ENCODE results near the gene CTDSPL2.

CTDSPL2 gene

DNA sequence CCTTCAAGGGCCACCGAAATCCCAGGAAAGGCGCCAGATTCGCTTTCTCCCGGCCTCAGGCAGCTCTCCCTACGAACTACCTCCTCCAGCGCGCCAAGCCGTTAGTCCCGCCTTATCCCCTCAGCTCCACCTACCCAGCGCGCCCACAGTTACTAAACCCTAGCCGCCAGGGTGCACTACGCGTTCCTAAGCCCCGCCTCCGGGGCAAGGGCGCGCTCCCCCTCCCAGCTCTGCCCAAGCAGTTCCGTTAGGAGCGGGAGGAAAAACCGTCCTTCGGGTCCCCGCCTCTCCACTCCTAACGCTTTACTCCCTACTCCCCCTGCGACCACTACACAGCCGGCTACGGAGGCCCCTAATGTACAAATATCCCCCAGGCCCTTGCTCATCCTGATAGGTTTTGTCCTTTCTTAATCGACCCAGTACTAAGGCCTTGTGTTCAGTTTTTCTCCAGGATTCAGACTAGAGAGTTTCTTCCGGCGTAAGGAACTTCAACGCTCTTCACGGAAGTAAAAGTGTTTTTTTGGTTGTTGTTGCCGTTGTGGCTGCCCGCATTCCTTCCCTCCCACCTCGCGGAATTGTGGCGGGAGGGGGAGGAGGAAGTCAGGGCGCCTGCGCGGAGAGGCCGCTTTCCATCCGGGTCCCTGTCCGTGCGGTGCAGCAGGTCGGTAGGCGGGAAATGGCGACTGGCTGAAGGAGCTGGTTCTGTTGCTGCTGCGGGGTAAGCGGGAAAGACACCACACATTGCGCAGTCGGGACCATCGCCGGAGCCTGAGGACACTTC lies at the start of gene CTDSPL2:
Gene CTDSPL2, plus strand, starts transcription at position 655 of the 781 bp plus-strand sequence. CDS start 31,386 bp downstream, outside the sequence.
- peak; percentile 99 for DNase-seq (ENCODE audit: low read depth)
- H3K4me3 ChIP-seq (ENCODE audit: low read depth, low read length) = peak within 1 kb of the TSS; percentile 95
- TF ChIP-seq POLR2A (IDR thresholded peaks at IDR 0.05; ENCODE audit: extremely low read depth, insufficient read length) (peak; percentile 93), MYC (IDR thresholded peaks at IDR 0.05; ENCODE audit: low read depth, low read length) (no peak; the same call in 1 of the 2 replicates)
- TF ChIP-seq, protein P1, sequence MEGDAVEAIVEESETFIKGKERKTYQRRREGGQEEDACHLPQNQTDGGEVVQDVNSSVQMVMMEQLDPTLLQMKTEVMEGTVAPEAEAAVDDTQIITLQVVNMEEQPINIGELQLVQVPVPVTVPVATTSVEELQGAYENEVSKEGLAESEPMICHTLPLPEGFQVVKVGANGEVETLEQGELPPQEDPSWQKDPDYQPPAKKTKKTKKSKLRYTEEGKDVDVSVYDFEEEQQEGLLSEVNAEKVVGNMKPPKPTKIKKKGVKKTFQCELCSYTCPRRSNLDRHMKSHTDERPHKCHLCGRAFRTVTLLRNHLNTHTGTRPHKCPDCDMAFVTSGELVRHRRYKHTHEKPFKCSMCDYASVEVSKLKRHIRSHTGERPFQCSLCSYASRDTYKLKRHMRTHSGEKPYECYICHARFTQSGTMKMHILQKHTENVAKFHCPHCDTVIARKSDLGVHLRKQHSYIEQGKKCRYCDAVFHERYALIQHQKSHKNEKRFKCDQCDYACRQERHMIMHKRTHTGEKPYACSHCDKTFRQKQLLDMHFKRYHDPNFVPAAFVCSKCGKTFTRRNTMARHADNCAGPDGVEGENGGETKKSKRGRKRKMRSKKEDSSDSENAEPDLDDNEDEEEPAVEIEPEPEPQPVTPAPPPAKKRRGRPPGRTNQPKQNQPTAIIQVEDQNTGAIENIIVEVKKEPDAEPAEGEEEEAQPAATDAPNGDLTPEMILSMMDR (IDR thresholded peaks at IDR 0.05; ENCODE audit: low read depth, low read length) = peak; percentile 6
- TF ChIP-seq, protein P2, sequence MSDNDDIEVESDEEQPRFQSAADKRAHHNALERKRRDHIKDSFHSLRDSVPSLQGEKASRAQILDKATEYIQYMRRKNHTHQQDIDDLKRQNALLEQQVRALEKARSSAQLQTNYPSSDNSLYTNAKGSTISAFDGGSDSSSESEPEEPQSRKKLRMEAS (IDR thresholded peaks at IDR 0.05; ENCODE audit: low read depth, low read length) = peak; percentile 73

DNA sequence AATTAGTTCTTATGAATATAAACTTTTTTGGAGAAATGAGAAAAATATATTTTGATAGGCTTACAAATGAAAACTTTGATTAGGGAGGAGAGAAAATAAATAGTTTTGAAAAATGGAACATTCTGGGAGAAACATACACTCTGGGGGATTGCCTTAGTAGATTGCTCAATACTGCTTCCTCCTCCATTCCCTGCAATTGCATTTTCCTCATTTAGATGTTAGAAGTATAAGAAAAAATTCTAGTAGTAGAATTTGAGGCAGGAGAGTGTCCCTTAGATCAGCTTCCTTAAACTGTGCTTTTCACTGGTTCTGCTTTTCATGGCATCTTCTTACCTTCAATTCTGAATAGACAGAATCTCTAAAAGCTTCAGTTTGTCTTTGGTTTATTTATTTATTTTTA lies 46.2 kb upstream of the CTDSPL2 start:
- no peak overlapping the region for H3K4me3 ChIP-seq (ENCODE audit: low read depth, low read length)
- DNase-seq (ENCODE audit: low read depth) = peak; percentile 41
- TF ChIP-seq, protein P2 (IDR thresholded peaks at IDR 0.05; ENCODE audit: low read depth, low read length) = no peak
- TF ChIP-seq, protein P1 (IDR thresholded peaks at IDR 0.05; ENCODE audit: low read depth, low read length) = no peak
- TF ChIP-seq POLR2A (IDR thresholded peaks at IDR 0.05; ENCODE audit: extremely low read depth, insufficient read length) (no peak), MYC (IDR thresholded peaks at IDR 0.05; ENCODE audit: low read depth, low read length) (no peak)

DNA sequence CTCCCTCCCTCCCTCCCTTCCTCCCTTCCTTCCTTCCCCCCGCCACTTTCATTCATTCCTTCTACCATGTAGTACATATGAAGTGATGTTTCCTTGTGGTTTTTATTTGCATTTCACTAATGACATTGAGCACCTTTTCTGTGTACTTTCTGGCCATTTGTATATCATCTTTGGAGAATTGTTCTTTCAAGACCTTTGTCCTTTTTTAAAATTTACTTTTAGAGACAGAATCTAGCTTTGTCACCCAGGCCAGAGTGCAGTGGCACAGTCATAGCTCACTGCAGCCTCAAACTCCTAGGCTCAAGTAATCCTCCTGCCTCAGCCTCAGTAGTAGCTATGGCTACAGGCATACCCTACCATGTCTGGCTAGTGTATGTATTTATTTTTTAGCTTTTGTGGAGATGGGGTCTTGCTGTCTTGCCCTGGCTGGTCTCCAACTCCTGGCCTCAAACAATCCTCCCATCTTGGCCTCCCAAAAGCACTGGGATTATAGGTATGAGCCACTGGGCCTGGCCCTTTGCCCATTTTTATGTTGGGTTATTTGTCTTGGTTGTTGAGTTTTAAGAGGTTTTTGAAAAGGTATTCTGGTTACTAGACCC lies 42.0 kb upstream of the CTDSPL2 start:
- no peak overlapping the region for H3K4me3 ChIP-seq (ENCODE audit: low read depth, low read length)
- DNase-seq (ENCODE audit: low read depth) = no peak
- TF ChIP-seq MYC (IDR thresholded peaks at IDR 0.05; ENCODE audit: low read depth, low read length) (no peak), POLR2A (IDR thresholded peaks at IDR 0.05; ENCODE audit: extremely low read depth, insufficient read length) (no peak)
- TF ChIP-seq, protein P1 (IDR thresholded peaks at IDR 0.05; ENCODE audit: low read depth, low read length) = no peak
- TF ChIP-seq, protein P2 (IDR thresholded peaks at IDR 0.05; ENCODE audit: low read depth, low read length) = no peak

DNA sequence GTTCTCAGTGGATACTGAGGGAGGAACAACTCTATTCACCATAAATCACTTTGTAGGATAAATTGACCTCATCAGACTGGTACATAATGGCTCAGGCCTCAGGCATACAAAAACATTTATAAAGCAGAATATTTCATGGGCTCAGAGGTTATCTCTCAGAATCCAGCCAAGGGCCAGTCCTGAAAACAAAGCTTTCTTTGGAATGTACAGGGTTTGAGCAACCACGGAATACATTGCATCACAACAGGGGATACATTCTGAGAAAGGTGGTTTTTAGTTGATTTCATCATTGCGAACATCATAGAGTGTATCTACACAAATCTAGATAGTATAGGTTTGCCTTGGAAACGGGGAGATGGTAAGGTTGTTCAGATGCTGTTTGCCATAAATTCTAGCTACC lies 33.4 kb upstream of the CTDSPL2 start:
- DNase-seq (ENCODE audit: low read depth) = no peak
- H3K4me3 ChIP-seq (ENCODE audit: low read depth, low read length) = no peak overlapping the region
- TF ChIP-seq POLR2A (IDR thresholded peaks at IDR 0.05; ENCODE audit: extremely low read depth, insufficient read length) (no peak), MYC (IDR thresholded peaks at IDR 0.05; ENCODE audit: low read depth, low read length) (no peak)
- TF ChIP-seq, protein P2 (IDR thresholded peaks at IDR 0.05; ENCODE audit: low read depth, low read length) = no peak
- TF ChIP-seq, protein P1 (IDR thresholded peaks at IDR 0.05; ENCODE audit: low read depth, low read length) = no peak

DNA sequence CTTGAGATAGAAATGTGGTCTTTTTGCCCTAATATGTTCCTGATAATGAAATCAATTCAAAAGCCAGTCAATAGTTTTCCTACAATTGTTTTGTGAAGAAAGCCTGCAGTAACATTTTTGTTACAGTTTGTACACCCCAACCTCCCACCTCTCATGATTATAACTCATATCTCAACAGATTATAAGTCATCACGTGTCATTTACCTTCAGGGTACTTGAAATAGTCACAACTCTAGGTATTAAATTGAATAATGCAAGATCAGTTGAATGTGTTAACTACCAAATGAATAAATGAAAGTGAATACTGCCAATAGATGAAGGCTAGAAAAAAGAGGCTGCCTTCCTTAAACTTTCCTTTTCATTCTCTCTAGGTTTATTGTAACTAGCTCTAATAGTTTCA lies 32.9 kb upstream of the CTDSPL2 start:
- H3K4me3 ChIP-seq (ENCODE audit: low read depth, low read length) = no peak overlapping the region
- TF ChIP-seq, protein P2 (IDR thresholded peaks at IDR 0.05; ENCODE audit: low read depth, low read length) = no peak
- TF ChIP-seq, protein P1 (IDR thresholded peaks at IDR 0.05; ENCODE audit: low read depth, low read length) = no peak
- TF ChIP-seq POLR2A (IDR thresholded peaks at IDR 0.05; ENCODE audit: extremely low read depth, insufficient read length) (no peak), MYC (IDR thresholded peaks at IDR 0.05; ENCODE audit: low read depth, low read length) (no peak)
- no peak for DNase-seq (ENCODE audit: low read depth)

Data from NB4 (cell line).